Fibroblast of lung (primary cell): ENCODE measurements around the gene ZMYM5.
"Not testable (repeated sequence)": the region's sequence is repeated elsewhere in the genome, so short reads cannot be mapped to it uniquely, and the experiment has no call there.

ENCODE experiments used
- EZH2 ChIP-seq: IDR thresholded peaks from 2 replicates; pipeline ENCODE4 v1.5.1; 2012; ENCODE audit warnings: low read length, control low read depth, mild to moderate bottlenecking; ENCODE audit errors: missing control alignments
- TF ChIP-seq, protein P1 (sequence below), 2 donors: IDR thresholded peaks in 1 of 2; conservative IDR thresholded peaks in 1 of 2; 1 replicate in 1 of 2; 2 replicates in 1 of 2; pipeline ENCODE4 v1.5.1; 2011 to 2012; ENCODE audit warnings: low read length in 2 of 2, control low read depth in 1 of 2, inconsistent platforms in 1 of 2, low read depth in 1 of 2, mild to moderate bottlenecking in 1 of 2

DNA sequence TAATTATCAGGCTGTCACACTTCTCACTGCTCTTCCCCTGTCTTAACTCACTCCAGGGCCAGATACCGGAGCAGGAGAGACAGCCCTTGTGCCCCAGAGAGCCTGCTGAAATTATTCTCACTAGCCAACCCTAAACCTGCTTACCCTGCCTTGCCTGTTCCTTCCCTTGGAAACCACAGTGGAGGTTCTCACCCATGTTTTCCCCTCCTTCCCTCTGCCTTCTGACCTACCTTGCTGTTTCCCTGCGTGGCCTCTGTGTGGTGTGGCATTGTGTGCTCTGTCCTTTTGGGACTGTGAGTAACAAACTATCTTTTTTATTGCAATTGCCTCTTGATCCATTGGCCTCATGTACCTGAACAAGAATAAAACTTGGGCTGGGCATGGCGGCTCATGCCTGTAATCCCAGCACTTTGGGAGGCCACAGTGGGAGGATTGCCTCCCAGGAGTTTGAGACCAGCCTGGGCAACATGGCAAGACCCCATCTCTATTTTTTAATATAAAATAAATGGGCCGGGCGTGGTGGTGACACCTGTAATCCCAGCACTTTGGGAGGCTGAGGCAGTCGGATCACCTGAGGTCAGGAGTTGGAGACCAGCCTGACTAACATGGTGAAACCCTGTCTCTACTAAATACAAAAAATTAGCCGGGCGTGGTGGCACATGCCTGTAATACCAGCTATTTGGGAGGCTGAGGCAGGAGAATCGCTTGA is 42.2 kb upstream of the ZMYM5 start:
- TF ChIP-seq, protein P1, sequence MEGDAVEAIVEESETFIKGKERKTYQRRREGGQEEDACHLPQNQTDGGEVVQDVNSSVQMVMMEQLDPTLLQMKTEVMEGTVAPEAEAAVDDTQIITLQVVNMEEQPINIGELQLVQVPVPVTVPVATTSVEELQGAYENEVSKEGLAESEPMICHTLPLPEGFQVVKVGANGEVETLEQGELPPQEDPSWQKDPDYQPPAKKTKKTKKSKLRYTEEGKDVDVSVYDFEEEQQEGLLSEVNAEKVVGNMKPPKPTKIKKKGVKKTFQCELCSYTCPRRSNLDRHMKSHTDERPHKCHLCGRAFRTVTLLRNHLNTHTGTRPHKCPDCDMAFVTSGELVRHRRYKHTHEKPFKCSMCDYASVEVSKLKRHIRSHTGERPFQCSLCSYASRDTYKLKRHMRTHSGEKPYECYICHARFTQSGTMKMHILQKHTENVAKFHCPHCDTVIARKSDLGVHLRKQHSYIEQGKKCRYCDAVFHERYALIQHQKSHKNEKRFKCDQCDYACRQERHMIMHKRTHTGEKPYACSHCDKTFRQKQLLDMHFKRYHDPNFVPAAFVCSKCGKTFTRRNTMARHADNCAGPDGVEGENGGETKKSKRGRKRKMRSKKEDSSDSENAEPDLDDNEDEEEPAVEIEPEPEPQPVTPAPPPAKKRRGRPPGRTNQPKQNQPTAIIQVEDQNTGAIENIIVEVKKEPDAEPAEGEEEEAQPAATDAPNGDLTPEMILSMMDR (conservative IDR thresholded peaks at IDR 0.05 in 1 of 2, IDR thresholded peaks at IDR 0.05 in 1 of 2; ENCODE audit: low read depth in 1 of 2, low read length in 2 of 2): not testable (repeated sequence)
- not testable (repeated sequence) for TF ChIP-seq EZH2
